Upper lobe of left lung (tissue), 4 donors: ENCODE results near the gene TCF7L2.

ENCODE experiments used
- CTCF ChIP-seq, 6 experiments: fragments of 450-650 bp in 4 of 6; fragments of 200-600 bp in 2 of 6; sonication (generic) in 2 of 6; IDR thresholded peaks; one replicate each; pipeline ENCODE4 v1.5.1; 2016 to 2019; ENCODE audit warnings: antibody characterized with exemption in 6 of 6
- EP300 ChIP-seq, 4 donors: sonication (generic); formaldehyde crosslinking; IDR thresholded peaks; one replicate each; pipeline ENCODE4 v1.5.1; 2017; ENCODE audit warnings: antibody characterized with exemption in 4 of 4, control low read depth in 2 of 4
- POLR2A ChIP-seq, 4 donors: fragments of 450-650 bp; IDR thresholded peaks; one replicate each; pipeline ENCODE4 v1.5.1; 2016 to 2017; ENCODE audit warnings: antibody characterized with exemption in 4 of 4, mild to moderate bottlenecking in 2 of 4
- POLR2AphosphoS5 ChIP-seq, 2 donors: sonication (generic); formaldehyde crosslinking; IDR thresholded peaks; one replicate each; pipeline ENCODE4 v1.5.1; 2017; ENCODE audit warnings: antibody characterized with exemption in 2 of 2

- no peak for TF ChIP-seq CTCF (IDR thresholded peaks at IDR 0.05)
- no peak for TF ChIP-seq POLR2AphosphoS5 (IDR thresholded peaks at IDR 0.05)
- TF ChIP-seq POLR2A (IDR thresholded peaks at IDR 0.05) = no peak
- TF ChIP-seq EP300 (IDR thresholded peaks at IDR 0.05) = no peak
Measured at GRCh38 chr10:113085776-113086175, 135.7 kb downstream of the TCF7L2 start.
